Esophagus squamous epithelium (tissue), 4 donors: Measurements from ENCODE around the gene PM20D2.

Source experiments
- CTCF ChIP-seq, 6 experiments: fragments of 450-650 bp in 4 of 6; fragments of 200-600 bp in 2 of 6; sonication (generic) in 2 of 6; IDR thresholded peaks; one replicate each; pipeline ENCODE4 v1.5.1; 2016 to 2019; ENCODE audit warnings: antibody characterized with exemption in 6 of 6, mild to moderate bottlenecking in 4 of 6, moderate library complexity in 4 of 6
- POLR2A ChIP-seq, 4 donors: fragments of 450-650 bp; IDR thresholded peaks; one replicate each; pipeline ENCODE4 v1.6.1; 2017; ENCODE audit warnings: antibody characterized with exemption in 4 of 4, mild to moderate bottlenecking in 4 of 4, moderate library complexity in 3 of 4

GRCh38 chr6:89186762-89187161 is 40.9 kb downstream of the PM20D2 start:
- TF ChIP-seq CTCF (IDR thresholded peaks at IDR 0.05) (no peak), POLR2A (IDR thresholded peaks at IDR 0.05) (no peak)
